Stimulated activated CD4-positive, alpha-beta T cell treated with anti-CD3 and anti-CD28 coated beads, Interleukin-2, amount 100 ng/mL, for 24 hours (primary cell): Measurements from ENCODE around the gene SMG7.

Experiments
- DNase-seq, 2 donors: peaks; one replicate each; pipeline ENCODE4 v3.0.0-alpha.2; 2020

The SMG7 gene

DNA sequence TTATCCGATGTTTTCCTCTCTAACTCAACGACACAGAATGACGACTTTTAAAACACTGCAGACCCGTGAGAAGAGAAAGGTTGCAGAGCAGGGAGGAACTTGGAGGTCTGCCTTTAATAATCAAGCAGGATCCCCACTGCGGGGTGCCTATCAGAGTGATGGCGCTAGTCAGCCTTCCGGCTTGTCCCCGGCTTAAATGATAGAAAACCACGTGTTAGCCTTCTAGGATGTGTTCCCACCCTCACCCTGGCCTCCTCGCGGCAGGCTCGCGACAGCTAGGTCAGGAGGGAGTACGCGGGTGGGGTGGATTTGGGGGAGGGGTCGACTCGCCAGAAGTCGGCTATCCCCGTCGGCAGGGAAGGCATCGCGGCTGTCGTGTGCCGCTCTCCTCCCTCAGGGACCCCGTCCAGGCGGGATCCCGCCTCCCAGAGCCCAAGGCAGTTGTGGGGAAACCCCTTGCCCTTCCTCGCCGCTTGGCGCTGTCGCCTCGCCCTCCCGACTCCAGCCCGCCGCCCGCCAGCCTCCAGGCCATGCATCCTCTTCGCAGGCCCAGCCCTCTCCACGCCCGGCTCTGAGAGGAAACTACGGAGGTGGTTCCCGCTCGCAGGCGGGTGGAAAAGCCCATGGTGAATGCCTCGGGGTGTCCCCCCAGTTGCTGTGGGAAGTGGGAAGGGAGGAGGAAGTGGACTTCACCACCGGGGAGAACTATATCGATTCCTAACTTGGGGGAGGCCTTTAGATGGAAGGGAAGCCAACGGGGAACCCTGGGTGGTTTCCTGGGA, 1.1 kb upstream of the SMG7 start:
- peak; percentile 74 to 77 for DNase-seq

DNA sequence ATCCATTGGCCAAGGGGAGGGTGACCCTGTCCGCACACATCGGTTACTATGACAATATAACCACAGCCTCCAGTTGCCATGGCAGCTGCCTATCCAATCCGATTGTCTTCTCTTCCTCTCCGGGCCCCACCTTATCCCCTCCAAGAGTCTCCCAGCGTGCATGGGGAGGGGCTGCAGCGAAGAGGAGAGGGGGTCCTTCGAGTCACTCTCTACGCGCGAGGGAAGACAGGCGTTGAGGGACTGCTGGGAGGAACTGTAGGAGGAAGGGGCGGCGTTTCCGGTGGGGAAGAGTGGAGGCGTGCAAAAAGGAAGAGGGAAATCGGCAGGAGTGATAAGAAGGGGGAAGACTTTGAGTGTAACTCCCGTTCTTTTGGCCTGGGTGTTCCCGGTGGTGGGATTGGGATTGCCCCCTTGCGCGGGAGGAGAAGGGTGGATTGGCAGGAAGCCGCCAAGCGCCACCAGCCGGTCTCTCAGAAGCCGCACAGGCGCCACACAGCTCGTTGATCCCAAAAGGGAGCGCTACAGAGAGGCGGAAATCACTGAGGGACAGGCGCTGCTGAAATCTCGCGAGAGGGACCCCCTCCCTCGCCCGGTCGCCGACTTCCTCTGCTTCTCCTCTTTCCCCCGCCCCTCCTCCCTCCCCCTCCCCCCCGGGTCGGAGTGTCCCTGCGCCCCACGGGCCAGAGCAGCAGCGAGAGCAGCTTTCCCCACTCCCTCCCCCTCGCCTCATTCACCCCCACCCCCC, 384 bp upstream of the SMG7 start:
- peak; percentile 96 to 99 for DNase-seq

DNA sequence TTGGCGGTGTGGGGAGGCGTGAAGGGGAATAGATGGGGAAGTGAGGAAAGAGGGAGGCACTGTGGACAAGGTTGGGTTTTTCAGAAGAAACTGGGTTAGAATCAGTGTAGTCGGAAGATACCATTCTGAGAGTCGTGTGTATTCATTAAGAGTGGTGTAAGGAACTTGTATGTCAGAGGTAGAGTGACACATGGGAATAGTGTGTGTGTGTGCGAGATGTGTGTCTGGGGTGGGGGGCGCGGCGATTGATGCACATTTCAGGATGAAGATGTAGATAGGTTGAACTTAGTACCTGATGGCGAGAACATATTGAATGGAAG, 878 bp downstream of the SMG7 start:
- DNase-seq = no peak

DNA sequence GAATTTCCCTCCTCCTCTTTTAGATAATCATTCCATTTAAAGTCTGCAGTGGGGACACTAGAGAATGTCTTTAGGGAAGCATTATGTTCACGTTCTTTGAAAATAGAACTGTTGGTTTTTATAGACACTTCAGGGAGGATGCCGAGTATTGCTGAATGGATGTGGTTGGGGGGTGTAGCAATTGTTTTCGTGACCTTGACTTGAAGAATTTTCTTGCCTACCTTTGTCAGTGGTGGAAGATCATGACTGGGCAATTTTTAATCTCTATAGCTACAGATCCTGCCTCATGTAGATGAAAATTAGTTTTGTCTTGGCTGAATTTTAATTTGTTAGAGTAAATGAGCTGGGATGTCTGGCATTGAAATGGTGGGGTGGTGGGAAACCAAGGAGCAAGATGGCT, 3.8 kb downstream of the SMG7 start:
- no peak for DNase-seq

DNA sequence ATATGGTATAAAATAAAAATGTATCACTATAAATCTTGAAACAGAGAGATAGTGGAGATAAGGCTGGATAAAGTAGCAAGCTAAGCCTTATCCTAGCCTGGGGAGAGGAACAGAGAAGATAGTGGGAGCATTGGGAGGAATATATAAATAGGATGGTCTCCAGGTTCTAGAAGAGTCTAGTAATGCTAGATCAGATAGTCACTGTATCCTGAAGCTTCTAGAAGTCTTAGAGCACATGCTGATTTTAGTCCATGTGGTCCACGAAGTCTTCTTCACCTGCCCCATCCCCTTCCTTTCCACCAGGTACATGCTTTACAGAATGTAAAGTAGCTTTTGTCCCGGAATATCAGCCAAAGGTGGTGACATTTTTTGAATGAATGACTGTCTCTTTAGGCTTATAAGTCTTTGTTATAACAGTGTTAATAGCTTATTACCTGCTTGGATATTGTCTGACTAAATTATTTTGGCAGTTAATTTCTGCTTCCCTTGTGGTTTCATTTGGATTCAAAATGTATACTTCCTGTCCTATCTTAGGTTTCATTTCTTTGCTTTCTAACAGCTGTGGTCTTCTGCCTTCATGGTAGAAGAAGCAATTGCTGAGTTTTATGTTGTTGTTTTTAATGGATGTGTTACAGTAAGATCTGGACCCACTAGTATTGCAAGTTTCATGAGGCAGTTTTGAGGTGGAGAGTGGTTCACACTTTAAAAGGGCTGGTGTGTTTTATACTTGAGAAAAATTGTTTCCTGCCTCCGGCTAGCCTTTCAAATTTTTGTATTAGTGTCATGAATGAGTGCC, 5.9 kb downstream of the SMG7 start:
- DNase-seq = no peak

DNA sequence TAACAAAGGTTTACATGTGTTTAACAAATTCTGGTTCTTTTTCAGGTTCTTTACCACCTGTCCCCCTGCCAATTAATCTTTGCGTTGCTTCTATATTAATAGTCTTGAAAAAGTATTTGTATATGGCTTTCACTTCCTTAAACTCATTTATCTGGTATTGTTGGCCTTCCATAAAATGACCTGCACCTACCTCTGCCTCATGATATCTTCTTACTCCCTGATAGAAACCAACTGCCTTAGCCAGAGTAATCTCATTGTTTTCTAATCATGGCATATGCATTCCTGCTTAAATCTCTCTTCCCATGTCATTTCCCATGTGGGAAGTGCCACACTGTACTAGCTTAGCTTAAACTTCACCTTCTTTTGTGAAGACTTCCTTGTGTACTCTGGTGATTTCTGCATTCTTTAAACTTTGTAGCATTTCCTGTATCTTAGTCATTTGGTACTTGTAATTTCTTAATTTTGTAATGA, 8.7 kb downstream of the SMG7 start:
- DNase-seq = no peak

DNA sequence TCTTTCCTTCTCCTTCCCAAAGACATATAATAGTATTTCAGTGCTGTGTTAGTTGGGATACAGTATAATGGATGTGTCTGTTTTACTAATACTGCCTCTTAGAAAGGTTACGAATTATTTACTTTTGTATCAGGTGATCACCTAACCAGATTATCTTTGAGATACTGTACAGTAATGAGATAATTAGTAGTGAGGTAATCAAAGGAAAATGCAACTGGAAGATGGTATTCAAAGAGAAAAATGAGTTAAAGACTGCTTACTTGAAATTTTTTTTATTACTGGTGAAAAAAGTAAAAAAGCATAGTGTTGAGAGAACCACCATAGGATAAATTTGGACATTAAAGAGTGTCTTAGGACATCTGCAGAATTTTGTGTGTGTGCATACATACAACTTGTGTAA, 10.9 kb downstream of the SMG7 start:
- no peak for DNase-seq

DNA sequence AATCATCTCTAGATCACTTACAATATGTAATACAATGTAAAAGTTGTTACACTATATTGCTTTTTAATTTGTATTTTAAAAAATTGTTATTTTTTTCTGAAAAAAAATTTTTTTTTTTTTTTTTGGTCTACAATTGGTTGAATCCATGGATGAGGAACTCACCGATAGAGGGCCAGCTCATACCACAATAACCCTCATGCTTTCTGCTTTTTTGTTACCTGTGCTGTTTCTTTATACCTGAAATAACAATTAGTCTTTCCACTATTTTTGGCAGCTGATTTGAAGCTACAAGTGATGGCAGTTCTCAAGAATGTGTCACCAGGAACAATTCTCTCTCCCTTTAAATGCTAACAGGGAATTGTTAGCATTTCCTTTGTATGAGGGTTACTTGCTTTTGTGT, 12.0 kb downstream of the SMG7 start:
- DNase-seq = no peak

DNA sequence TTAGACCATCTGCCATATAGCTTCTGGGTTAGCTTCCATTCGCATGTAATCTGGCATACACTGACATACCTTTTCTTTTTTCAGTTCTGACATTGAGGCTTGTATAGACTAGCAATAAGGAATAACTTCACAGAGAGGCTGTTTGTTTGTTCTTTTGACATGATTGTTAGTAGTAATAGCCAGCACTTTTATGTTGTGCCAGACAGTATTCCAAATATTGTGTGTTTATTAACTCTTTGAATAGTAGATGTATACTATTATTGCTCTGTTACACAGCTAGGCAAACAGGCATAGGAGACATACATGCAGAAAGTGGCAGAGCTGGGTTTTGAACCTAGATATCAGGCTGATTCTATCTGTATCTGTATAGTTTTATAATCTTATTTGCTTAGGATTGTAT, 12.6 kb downstream of the SMG7 start:
- DNase-seq = no peak

DNA sequence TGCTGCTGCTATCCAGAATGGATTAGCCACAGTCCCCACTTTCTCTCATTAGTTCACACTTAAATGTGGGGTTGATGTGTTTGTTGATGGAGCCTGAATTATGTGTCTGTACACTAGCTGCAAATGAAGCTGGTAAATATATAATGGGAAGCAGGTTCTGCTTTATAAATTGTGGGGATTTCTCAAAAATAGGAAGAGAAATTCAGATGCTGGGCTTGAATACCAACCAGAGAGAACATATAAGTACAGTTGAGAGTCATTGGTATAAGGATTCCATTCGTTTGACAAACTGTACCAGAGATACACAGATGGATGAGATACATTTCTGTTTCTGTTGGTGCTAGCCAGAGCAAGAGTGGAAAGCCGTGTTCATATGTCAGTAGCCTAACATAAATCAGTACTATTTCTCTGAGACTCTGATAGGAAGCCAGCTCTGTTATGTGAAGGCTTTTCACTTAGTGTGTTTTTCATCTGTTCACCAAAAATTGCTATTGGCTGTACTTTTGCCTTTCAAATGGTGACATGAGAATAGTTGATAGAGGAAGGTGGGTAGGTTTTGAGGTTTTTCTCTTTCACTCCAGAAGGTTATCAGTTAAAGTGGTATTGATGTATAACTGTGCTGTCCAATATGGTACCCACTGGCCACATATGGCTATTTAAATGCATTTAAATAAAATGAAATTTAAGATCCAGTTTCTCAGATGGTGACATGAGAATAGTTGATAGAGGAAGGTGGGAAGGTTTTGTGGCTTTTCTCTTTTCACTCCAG, 15.6 kb downstream of the SMG7 start:
- no peak for DNase-seq

DNA sequence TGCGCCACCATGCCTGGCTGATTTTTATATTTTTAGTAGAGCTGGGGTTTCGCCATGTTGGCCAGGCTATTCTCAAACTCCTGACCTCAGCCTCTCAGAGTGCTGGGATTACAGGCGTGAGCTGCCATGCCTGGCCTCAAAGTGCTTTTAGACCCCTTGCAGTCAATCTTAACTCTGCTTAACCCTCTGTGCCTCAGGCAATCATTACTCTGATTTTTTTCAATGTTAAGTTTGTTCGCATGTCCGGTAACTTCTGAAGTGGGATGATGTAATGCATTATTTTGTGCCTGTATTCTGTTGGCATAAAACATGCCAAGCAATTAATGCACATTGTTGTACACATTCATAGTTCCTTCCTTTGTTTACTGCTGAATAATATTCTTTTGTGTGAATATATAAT, 18.6 kb downstream of the SMG7 start:
- DNase-seq = no peak

DNA sequence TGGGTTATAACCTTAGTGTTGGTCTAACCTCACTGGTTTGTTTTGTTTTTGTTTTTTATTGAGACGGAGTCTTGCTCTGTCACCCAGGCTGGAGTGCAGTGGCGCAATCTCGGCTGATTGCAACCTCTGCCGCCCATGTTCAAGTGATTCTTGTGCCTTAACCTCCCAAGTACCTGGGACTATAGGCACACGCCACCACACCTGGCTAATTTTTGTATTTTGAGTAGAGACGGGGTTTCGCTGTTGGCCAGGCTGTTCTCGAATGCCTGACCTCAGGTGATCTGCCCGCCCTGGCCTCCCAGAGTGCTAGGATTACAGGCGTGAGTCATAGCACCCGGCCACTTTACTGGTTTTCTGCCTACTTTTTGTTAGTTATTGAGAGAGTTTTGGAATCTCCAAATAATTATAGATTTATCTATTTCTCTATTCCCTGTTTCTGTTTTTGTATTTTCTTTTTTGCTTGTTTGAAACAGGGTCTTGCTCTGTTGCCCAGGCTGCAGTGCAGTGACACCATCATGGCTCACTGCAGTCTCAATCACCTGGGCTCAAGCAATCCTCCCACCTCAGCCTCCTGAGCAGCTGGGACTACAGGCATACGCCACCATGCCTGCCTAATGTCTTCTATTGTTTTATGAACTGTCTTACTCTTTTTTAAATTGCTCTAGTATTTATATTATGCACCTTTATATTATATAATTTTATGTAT, 21.4 kb downstream of the SMG7 start:
- DNase-seq = no peak

DNA sequence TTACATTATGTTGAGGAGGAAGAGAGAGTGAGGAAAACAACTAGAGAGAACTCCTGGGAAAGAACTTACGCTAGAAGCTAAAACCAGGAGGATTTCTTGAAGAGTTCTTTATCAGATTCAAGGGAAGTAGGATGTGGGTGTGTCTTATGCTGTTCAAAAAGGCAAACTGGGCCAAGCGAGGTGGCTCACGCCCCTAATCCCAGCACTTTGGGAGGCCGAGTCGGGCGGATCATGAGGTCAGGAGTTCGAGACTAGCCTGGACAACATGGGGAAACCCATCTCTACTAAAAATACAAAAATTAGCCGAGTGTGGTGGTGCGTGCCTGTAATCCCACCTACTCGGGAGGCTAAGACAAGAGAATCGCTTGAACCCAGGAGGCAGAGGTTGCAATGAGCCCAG, 23.1 kb downstream of the SMG7 start:
- no peak for DNase-seq

DNA sequence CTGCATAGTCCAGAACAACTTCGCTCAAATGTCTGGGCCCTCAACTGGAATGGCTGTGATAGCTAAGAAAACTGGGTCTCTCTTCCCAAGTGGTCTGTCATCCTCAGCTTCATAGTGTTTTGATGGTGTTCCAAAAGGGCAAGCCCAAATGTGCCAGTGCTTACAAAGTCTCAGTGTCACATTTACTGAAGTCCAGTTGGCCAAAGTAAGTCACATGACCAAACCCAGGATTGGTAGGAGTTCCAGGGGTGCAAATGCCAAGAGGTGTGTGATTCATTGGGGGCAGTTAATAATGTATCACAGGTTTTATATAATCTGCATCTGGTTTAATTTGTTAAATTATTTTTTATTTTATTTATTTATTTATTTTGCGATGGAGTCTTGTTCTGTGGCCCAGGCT, 24.9 kb downstream of the SMG7 start:
- no peak for DNase-seq

DNA sequence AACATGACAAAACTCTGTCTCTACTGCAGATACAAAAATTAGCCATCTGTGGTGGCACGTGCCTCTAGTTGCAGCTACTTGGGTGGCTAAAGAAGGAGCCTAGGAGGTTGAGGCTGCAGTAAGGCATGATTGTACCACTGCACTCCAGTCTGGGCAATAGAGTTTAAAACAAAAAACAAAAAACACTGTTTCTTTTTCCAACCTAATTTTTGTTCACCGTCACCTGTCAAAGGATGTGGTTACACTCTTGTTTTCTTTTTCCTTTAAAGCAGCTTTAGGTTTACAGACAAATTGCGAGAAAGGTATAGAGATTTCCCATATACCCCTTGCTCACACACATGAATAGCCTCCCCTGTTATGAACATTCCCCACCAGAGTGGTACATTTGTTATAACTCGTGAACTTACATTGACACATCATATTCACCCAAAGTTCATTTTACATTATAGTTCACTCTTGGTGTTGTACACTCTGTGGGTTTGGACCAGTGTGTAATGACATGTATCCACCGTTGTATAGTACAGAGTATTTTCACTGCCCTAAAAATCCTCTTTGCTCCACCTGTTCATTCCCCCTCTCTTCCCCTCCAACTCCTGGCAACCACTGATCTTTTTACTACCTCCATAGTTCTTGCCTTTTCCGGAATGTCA, 26.2 kb downstream of the SMG7 start:
- DNase-seq = no peak

DNA sequence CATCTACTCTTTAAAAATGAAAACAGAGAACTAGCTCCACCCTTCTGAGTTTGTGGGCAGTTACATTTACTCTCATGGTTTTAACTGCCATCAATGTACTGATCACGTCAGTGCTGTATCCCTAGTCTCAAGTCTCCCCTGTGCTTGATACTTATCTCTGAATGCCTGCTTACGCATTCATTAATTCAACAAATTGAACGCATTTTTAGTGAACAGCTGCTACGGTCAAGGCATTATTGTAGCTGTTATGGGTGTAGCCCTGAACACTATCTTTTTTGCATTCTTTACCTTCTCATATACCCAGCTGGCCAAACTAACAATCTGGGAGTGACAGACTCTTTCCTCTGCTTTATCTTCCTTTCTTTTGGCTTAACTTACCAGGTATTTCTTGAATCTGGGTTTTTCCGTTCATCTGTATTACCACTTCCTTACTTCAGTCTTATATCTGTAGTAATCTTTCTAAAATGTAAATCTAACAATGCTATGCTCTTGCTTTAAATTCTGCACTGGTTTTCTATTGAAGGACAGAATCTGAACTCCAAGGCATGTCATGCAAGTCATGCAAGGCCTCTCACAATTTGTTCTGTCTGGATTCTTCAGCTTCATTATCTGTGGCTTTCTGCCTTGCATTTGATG, 33.3 kb downstream of the SMG7 start:
- DNase-seq = no peak

DNA sequence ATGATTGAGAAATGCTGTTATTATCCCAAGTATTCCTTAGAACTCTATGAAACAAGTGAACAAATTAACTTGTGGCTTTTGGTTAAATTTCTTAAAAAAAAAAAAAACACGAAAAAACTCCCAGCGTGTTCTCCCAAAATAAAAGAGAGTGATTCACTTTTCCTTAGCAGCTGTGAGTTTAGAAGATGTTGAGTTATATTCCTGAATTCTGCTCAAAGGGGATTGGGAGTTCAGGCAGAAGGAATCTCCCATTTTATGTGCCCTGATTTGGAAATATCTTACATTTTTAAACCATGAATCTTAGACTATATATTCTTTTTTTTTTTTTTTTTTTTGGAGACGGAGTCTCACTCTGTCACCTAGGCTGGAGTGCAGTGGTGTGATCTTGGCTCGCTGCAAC, 34.3 kb downstream of the SMG7 start:
- no peak for DNase-seq

DNA sequence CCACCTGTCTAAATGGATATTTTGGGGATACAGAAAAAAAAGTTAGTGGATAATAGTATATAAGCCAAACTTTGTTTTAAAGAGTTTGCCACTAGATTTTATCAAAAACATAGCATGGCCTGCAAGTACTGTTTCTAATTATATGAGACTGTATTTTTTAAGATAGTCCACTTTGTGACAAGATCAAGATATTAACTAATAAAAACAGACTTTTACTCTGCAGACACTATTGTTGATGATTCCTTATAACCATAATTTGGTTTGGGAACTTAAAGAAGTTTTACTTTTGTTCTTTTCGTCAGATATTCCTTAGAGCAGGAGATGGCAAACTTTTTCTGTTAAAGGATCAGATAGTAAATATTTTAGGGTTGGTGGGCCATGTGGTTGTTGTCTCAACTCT, 36.4 kb downstream of the SMG7 start:
- DNase-seq = no peak

DNA sequence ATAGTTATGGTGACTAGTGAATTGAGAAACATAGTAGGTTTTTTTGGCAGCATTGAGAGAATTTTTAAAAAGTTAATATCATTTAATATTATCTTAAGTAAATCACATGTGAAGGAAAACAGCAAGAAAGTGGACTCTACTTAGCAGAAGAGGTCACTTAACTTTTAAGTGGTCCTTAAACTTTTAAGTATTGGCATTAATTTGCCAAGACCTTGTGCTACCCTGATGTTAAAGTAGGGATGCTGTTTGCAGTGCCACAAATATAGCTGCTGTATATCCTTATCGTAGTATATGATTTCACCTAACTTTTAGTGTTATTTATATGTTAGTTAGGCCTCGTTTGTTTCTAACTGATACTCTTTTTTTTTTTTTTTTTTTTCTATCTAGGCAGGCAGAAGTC, 40.2 kb downstream of the SMG7 start:
- no peak for DNase-seq

DNA sequence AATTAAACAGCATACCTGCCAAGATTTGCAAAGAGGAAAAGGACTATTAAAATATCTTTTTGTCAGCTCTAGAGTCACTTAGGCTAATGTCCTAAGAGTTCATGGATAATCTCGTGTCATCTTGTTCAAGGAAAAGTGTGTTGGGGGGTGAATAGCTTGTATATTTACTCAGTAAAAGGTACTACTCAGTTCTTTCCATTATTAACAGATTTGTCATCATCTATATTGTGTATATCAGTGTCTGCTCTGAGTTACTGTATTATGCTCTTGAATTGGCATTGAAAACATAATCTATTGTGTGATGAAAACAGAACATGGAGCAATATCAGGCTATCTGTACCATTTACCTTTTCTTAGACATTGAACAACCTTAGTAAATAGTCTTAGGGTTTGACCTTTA, 41.9 kb downstream of the SMG7 start:
- no peak for DNase-seq

DNA sequence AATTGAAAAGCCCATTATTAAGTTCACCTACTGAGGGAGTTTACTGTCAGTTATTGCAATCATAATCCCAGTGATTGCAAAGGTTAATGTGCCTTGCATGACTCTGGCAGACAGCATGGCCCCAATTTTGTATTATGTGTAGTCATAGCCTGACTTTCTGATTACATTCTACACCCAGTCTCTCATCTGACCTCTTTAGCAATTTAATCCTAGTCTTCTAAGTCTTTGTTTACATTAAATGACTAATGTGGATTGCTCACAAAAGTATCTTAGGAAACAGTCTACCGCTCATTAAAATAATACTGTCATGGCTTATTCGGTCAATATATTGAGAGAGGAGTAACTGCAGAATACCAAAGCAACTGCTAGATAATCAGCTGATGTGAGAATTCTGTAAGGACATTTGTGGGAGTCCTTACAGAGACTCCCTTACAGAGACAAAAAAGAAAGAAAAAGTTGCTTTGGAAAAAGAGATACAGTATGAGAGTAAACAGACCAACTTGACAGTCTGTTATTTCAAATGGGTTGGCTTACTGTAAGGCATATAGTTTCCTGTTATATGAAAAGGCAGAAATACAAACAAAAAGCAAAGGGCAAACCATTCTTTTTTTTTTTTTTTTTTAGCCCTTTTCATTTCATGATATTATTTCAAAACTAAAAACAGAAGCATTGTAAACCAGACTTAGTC, 42.8 kb downstream of the SMG7 start:
- DNase-seq = no peak
